Omental fat pad (tissue), 4 donors: ENCODE measurements around the gene SMPD4. TPM values are rescaled to one million over a fixed set of nuclear protein-coding genes. Genes with fewer than 3 reads are reported as not detected.
"Not testable (repeated sequence)": the region's sequence is repeated elsewhere in the genome, so short reads cannot be mapped to it uniquely, and the experiment has no call there.

Source experiments
- ATAC-seq: fragments of 150-250 bp; one replicate; pipeline ENCODE4 v1.9.1; 2016; ENCODE audit warnings: mild to moderate bottlenecking, moderate library complexity; ENCODE audit not compliant: low FRiP score
- DNase-seq: peaks from one replicate; pipeline ENCODE4 v3.0.0-alpha.2; 2019; ENCODE audit warnings: low spot score
- total RNA-seq, 4 donors: library from RNA; depleted of rRNA; stranded (reverse); fragments of >200 nt; gene quantifications; one replicate each; pipeline ENCODE4 v1.1.0, GENCODE V29; 2016
- TF ChIP-seq, protein P1 (sequence below), 3 donors: fragments of 450-650 bp; IDR thresholded peaks; one replicate each; pipeline ENCODE4 v1.5.1; 2016 to 2017; ENCODE audit warnings: antibody characterized with exemption in 3 of 3, mild to moderate bottlenecking in 3 of 3, moderate library complexity in 2 of 3

Gene SMPD4
- total RNA-seq, 4 donors from 2014 or later = 21.8 to 39.1 (median 29.4) TPM

DNA sequence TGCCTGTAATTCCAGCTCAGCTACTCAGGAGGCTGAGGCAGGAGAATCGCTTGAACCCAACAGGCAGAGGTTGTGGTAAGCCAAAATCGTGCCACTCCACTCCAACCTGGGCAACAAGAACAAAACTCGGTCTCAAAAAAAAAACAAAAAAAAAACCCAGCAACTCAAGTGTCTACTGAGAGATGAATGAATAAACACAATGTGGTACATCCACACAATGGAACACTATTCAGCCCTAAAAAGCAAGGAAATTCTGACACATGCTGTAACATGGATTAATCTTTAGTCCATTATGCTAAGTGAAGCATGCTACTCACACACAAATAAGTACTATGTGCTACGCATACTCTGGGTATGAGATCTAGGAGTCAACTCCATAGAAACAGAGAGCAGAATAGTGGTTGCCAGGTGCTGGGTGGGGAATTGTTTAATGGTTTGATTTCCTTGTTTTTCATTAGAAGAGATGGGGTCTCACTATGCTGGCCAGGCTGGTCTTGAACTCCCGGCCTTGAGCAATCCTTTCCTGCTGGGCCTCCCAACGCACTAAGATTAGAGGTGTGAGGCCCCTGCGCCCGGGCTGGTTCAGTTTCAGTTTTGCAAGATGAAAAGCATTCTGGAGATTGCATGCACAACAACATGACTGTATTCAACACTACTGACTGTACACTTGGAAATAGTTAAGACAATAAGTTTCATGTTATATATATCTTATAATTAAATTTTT lies 15.9 kb downstream of the SMPD4 start:
- TF ChIP-seq, protein P1, sequence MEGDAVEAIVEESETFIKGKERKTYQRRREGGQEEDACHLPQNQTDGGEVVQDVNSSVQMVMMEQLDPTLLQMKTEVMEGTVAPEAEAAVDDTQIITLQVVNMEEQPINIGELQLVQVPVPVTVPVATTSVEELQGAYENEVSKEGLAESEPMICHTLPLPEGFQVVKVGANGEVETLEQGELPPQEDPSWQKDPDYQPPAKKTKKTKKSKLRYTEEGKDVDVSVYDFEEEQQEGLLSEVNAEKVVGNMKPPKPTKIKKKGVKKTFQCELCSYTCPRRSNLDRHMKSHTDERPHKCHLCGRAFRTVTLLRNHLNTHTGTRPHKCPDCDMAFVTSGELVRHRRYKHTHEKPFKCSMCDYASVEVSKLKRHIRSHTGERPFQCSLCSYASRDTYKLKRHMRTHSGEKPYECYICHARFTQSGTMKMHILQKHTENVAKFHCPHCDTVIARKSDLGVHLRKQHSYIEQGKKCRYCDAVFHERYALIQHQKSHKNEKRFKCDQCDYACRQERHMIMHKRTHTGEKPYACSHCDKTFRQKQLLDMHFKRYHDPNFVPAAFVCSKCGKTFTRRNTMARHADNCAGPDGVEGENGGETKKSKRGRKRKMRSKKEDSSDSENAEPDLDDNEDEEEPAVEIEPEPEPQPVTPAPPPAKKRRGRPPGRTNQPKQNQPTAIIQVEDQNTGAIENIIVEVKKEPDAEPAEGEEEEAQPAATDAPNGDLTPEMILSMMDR (IDR thresholded peaks at IDR 0.05) = no peak
- DNase-seq (no peak), ATAC-seq (no peak)

DNA sequence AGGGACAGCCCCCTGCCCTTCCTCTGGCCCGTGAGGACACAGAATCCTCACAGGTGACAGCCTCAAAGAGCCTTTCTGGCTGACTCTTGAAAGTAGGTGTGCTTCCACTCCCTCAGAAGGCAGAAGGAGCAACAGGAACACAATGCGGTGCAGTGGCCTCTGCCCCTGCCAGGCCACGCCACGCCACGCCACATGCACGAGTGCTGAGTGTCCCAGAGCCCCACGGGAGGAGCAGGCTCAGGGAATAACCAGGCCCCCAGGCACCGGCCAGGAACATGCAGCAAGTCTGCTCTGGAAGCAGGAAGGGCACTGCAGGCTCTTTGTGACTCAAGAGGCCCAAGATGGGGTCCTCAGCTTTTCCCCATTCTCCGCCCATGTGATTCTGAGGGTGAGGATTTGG lies 18.4 kb downstream of the SMPD4 start:
- TF ChIP-seq, protein P1 (IDR thresholded peaks at IDR 0.05) = no peak
- no peak for DNase-seq
- ATAC-seq = no peak

DNA sequence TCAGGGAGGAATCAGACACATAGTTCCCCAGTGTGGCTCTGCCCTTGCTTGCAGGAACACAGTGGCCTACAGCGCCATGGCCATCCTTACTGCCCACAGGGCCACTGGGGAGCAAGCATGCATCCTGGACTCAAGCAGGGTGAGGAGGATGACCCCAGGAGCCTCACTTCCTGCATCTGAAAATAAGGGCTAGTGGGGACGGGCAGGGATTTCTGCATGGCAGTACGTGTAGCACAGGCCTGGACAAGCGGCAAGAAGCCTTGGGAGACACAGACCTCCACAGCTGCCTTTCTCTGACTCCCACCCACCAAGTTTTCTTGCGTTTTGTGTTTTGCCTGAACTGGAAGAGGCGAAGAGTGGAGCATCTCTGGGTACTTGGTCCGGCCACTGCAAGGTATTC lies 18.9 kb downstream of the SMPD4 start:
- not testable (repeated sequence) for ATAC-seq

DNA sequence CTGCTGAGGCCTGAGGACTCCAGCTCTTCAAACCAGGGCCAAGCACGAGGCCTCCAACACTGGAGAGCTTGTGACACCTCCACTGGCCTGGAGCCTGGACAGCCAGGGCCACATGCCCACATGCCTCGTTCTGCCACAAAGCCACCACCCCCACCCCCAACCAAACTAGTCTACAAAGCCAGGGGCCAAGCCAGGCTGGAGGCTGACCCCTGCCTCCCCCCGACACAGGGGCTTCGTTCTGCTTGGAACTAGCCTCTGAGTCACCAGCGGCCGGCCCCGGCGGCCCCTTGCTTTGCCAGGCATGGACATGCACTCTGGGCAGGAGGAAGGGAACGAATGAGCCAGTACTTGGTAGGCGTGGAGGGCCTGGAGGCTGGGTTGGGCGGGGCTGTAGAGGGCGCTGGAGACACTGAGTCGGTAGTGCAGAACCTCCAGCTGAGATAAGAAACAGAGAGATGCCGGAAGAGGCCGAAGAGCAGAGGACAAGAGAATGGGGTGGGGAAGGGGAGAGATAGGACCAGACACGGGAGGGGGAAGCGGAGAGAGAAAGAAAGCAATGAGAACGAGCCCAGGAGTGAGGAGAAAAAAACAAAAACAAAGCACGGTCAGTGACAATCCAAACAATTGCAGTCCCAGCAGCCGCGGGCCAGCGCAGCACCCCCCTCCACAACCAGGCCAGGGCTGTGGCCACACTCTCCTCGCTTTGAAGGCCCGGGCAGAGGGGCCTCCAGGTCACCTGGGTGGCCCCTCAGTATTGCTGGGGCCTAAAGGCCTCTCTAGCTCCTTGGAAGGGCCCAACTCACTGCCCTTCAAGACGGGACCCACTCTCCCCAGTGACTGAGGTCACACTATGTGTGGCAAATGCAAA lies 20.3 kb downstream of the SMPD4 start:
- DNase-seq, ATAC-seq: not testable (repeated sequence)

More for the DNA sequence above, 18.9 kb downstream of the SMPD4 start:
- not testable (repeated sequence) for DNase-seq

DNA sequence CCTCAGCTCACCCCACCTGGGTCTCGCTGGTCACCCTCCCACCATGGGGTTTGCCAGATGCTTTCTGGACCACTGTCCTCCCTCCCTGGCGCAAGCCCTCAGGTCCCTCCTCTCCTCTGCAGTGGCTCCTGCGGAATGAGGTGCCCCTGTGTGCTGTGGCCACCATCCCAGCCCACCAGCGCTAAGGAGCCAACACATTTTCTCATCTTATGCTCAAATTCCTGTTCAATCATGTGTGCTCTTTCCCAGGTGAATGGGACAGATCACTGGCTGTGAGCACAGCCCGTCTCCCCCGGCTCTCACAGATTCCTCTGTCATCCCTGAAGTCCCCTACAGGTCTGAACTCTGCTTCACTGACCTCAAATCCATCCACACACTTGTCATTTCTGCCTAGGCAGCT lies 21.3 kb downstream of the SMPD4 start:
- TF ChIP-seq, protein P1 (IDR thresholded peaks at IDR 0.05) = no peak
- ATAC-seq = no peak

DNA sequence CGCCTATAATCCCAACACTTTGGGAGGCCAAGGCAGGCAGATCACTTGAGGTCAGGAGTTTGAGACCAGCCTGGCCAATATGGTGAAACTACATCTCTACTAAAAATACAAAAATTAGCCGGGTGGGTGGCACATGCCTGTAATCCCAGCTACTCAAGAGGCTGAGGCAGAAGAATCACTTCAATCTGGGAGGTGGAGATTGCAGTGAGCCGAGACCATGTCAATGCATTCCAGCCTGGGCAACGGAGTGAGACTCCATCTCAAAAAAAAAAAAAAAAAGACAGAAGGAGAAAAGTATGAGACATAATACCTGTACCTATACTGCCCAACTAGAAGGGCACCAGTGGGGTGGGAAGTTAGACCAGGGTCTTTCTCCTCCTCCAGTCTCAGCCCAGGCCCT lies 22.0 kb downstream of the SMPD4 start:
- DNase-seq = not testable (repeated sequence)

More for the DNA sequence above, 21.3 kb downstream of the SMPD4 start:
- no peak for DNase-seq

DNA sequence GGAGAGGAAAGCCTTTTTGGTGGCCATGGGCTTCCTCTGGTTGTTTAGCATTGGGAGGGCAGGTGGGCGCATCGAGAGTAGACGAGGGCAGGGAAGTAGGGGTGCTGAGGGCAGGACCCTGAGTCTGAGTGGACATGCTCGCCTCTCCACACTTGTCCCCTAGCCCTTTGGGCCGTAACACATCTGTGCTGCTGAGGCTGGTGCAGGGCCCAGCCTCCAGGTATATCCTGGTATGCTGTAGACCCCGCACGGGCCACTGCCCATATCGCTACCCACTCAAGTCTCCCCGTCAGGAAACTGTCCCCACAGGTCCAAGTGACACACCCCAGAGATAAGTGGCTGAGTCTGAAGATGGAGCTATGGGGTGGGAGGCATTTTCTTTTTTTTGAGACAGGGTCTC lies 22.8 kb downstream of the SMPD4 start:
- ATAC-seq = no peak
- TF ChIP-seq, protein P1 (IDR thresholded peaks at IDR 0.05) = no peak
- DNase-seq = no peak

More for the DNA sequence above, 22.0 kb downstream of the SMPD4 start:
- not testable (repeated sequence) for ATAC-seq

DNA sequence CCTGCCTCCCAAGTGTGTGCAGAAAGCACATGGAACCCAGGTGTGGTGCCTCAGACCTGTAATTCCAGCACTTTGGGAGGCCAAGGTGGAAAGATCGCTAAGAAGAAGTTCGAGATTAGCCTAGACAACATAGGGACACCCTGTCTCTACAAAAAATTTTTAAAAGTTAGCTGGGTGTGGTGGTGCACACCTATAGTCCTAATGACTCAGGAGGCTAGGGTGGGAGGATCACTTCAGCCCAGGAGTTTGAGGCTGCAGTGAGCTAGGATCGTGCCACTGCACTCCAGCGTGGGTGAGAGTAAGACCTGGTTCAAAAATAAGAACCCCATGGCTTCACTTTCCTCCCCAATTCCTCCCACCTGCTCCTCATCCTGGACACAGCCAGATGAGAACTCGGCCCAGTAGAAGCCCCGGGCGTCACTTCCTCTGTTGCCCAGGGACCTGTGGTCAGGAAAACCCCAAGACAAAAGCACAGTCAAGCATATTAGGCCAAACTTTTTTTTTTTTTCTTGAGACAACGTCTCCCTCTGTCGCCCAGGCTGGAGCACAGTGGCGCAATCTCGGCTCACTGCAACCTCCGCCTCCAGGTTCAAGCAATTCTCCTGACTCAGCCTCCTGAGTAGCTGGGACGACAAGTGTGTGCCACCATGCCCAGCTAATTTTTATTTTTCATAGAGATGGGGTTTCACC lies 23.4 kb downstream of the SMPD4 start:
- DNase-seq, ATAC-seq: not testable (repeated sequence)

DNA sequence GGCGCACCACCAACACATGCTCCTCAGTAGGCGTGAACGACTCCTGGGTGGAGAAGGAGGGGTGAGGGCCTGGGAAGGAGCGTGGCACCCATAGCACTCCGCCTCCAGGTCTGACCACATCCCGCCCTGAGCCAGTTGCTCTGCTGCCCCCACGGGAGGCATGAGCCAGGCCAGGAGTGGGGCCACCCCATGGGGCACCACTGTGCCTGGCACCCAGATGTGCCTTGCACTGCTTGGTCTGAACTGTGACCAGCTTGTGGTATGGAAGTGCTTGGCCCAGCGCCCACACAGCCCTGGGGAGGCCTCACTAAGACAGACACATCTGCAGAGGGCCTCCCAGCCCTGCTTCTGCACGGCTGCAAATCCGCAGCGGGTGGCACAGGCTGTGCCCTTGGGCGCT lies 24.0 kb downstream of the SMPD4 start:
- not testable (repeated sequence) for DNase-seq

More for the DNA sequence above, 24.0 kb downstream of the SMPD4 start:
- not testable (repeated sequence) for ATAC-seq
